ENCODE measurements around the gene DRD4.
A peak's percentile ranks its signal among the peaks of the same experiment; 100 is the strongest.

Gene DRD4

DNA sequence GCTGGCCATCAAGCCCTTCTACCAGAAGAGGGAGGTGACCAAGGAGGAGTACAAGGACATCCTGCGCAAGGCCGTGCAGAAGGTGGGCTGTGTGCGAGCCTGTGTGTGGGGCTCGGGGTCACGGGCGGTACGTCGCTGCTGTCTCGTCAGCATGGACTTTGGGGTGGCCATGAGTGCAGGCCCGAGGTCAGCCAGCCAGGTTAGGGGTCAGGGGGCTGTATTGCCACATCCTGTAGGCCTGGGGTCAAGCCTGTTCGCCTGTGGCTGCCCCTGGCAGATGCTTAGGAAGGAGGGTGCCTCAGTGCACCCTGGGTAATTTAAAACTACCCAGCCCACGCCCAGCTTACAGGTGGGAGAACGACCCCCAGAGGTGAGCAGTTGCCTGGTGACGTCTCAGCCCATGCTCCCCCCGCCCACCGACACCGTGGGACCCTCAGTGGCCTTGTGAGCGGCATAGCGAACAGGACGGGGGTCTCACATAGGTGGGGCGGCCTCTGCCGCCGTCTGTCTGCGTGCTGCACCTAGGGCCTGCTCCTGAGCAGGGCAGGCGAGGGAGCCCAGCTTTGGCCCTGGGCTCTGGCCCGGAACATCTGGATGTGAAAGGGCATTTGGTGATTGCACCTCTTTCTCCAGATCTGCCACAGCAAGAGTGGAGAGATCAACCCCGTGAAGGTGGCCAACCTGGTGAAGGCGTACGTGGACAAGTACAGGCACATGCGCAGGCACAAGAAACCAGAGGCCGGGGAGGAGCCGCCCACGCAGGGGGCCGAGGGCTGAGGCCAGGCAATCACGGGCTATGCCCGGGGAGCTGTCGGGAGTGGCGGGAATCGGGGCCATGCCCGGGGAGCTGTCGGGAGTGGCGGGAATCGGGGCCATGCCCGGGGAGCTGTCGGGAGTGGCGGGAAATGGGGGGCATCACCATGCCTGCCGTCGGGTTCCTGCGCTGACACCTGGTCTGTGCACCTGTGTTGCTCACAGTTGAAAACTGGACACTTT, 25.8 kb upstream of the DRD4 start:
- no peak for DNase-seq

DNA sequence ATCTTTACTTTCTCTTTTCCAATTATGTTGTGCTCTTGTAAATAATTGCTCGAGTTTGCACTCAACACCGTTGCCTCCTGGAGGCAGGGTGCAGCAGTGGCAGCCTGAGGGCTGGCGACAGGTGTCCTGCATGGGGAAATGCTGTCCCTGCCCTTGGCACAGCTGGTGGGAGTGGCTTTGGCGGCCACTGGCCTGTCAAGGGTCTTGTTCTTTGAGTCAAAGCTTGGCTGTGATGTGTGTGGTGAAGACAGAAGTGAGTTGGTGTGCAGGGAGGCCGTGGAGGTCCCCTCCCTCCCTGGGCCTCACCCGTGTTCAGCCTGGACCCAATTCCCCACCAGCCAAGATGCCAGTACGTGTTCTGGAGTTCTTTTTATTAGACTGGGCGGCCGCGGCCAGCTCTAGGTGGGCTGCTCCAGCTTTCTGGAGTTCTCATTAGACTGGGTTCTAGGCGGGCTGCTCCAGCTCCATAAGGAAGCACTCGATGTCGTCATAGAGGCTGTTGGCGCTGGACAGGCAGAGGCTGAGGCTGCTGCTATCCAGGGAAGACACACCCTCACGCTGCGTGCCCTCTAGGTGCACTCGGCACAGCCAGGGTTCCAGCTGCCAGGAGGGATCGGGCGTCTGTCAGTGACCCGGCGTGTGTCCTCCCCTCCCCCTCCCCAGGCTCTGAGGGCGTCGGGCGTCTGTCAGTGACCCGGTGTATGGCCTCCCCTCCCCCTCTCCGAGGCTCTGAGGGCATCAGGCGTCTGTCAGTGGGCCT, 24.7 kb upstream of the DRD4 start:
- DNase-seq, result no peak

DNA sequence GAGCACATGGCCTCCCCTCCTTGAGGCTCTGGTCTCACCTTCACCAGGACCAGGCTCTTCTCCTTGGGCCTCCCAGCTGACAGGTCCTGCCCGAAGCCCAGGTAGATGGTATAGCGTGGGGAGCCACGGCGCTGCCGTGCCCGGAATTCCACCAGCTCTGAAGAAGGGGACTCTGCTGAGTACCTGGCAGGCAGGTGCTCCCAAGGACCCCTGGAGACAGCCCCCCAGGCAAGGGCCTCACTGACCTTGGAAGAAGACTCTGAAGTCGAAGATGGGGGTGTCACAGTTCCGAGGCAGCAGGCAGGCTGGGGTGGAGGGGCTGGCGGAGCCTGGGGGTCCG, 24.1 kb upstream of the DRD4 start:
- DNase-seq, result no peak

DNA sequence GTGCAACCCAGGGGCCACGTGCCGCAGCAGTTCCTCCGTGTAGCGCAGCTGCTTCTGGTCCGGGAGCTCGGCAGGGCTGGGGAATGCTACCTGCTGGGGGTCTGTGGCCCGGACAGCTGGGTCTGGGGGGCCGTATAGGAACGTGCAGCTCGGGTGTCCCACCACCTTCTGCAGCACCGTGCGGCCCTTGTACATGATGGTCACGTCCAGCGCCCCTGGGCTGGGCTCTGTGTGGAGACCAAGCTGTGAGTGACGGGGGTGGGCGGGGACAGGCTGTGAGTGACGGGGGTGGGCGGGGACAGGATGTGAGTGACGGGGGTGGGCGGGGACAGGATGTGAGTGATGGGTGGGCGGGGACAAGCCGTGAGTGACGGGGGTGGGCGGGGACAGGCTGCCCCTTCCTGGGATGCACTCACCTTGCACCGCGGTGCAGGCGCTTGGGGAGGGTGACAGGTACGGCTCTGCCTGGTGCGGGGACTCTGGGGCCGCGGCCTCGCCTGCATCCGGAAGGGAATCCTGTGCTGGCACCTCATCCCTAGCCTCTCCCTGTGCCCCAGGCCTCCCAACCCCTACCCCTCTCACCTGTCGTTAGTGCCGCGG, 23.6 kb upstream of the DRD4 start:
- DNase-seq, result peak; percentile 67

DNA sequence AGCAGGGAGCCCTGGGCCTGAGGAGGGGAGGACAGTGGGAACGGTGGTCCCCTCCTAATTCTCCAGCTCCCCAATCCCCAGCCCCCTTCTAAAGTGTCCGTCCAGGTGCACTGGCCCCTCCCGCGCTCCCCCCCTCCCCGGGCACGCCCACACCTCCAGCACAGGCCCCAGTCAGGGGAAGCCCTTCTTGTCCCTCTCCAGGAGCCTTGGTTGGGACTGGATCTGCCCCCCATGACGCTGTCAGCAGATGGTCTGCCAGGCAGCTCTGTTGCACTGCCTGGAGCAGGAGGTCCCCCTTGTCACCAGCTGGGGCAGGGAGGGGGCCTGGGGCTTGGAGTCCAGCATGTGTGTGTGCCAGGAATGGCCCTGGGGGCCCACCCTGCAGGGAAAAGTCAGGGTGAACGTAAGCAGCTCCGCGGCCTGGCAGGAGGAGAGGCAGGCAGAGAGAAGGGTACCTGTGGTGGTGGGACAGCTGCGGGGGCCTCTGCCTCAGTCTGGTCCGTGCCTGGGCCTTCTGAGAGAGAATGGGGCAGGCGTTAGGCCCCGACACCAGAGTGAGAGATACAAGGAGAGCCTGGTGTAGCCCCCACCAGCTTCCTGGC, 22.9 kb upstream of the DRD4 start:
- DNase-seq, result no peak

DNA sequence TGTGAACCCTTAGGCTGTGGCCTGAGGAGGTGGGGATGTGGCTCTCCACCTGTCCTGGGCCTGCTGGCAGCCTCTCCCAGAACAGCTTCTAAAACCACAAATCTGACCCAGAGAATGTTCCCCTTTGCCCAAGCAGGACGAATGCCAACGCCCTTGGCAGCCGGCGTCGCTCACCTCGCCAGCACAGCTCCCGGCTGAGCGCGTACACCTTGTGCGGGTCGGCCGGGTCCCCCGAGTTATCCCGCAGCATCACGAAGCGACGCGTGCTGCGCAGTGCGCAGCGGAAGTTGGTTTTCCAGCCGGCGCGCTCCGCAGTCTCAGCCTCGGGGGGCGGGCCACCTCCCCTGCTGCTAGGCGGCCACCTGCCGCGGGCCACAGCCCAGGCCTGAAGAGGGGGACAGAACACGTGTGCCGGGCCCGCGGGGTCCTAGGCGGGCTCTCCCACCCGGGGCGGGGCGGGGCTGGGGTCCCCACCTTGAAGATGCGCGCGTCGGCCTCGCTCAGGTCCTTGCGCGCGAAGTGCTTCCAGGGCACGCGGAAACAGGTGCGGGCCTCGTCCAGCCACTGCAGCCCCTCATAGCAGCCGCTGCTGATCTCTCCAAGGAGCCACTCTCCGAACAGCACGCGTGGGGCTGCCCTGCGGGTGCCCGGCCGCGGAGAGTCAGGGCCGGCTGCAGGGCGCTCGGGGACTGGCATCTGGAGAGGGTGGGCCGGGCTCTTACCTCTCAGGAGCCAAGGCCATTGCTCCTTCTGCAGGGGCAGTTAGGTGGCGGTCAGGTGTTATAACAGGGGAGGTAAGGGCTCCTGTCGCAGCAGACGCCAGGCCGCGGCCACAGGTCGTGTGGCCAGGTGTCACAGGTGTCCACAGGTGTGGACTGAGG, 22.2 kb upstream of the DRD4 start:
- DNase-seq, result no peak

DNA sequence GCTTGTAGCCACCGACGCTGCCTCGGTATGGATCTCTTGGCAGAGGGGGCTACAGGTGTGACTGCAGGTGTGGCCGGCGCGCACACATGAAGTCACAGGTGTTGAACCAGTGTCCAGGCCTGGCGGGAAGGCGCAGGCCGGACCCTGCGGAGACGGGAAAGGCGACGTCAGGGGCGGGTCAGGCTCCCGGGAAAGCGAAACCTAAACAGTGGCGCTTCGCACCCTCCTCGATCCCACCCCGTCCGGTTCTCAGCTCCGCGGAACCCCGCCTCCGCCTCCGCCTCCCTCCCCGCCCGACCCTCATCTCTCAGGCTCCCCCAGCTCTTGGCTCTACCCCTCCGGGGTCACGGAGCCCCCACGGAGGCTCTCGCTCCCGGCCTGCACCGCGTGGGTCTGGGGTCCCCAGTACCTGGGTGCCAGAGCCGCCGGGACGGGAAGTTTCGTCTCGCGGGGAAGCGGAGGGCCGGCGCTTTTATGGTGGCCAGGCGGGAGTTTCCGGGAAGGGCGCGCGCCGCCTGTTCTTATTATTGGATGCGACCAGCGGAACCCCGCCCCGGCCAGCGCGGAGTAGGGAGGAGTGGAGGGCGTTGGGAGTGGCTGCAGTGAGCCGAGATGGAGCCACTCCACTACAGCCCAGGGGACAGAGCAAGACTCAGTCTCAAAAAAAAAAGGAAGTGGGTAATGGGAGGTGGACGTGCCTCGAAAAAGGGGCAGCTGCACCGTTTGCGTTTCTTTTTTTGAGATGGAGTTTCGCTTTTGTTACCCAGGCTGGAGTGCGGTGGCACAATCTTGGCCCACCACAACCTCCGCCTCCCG, 21.4 kb upstream of the DRD4 start, which contains the start of gene IRF7:
Gene IRF7 (minus strand): TSS at position 447 of the 816 bp plus-strand sequence. CDS start 586 bp downstream, outside the sequence.
- peak; percentile 87 for DNase-seq

DNA sequence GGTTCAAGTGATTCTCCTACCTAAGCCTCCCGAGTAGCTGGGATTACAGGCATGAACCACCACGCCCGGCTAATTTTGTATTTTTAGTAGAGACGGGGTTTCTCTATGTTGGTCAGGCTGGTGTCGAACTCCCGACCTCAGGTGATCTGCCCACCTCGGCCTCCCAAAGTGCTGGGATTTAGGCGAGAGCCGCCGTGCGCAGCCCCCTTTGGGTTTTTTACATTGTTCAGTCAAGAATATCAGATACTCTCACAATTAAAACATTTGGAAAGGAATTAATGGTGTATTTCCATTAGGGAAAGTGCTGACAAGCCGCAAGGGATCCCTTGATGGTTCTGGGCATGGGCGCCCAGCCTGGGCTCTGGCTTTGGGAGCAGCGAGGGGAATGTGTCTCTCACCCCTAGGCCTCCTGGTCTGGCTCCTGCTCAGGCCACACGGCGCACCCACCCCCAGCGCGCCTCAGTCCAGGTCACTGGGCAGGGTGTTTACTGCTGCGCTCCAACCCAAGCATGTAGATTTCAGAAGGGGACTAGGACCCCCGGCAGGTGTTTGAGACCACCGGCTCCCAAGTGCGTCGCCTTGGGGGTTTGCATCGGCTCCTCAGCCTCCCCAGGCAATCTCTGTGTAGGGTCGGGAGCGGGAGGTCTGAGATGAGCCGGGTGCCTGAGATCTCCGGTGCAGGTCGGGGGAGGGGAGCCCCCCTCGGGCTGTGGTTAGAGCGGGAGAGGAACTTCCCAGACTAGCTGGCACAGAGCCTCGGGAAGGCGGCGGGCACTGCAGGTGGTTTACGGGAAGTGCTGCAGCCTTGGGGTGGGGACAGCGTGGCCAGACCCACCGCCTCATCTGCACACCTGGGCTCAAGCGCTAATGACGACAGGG, 20.5 kb upstream of the DRD4 start:
- DNase-seq, result no peak

DNA sequence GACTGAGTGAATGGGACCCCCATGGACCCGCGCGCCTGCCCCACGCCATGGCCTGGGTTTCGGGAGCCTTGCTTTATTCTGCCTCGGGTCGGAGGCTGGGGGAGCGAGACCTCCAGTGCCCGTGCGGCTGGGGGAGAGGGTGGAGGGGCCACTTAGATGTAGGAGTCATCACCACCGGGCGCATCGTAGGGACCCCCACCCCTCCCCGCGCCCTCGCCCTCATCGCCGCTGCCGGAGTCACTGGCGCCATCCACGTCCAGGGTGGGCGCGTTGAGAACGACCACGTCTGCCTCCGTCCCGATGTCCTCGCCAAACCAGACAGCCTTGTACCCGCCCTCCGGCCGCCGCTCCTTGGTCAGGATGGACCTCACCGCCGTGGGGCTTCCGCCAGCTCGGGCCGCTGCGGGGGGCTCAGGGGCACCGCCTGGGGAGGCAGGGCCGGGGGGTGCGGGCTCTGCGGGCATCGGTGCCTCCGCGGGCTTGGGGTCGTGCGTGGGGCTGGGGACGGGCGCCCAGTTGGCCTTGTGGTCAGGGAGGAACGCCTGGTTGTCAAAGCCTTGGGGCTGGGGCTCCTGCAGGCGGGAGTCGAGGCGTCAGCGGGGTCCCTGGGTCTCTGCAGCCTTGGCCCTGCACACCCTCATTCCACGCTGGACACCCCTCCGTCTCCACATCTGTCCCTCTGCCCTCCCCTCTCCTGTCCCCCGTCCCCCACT, 19.7 kb upstream of the DRD4 start:
- no peak for DNase-seq

DNA sequence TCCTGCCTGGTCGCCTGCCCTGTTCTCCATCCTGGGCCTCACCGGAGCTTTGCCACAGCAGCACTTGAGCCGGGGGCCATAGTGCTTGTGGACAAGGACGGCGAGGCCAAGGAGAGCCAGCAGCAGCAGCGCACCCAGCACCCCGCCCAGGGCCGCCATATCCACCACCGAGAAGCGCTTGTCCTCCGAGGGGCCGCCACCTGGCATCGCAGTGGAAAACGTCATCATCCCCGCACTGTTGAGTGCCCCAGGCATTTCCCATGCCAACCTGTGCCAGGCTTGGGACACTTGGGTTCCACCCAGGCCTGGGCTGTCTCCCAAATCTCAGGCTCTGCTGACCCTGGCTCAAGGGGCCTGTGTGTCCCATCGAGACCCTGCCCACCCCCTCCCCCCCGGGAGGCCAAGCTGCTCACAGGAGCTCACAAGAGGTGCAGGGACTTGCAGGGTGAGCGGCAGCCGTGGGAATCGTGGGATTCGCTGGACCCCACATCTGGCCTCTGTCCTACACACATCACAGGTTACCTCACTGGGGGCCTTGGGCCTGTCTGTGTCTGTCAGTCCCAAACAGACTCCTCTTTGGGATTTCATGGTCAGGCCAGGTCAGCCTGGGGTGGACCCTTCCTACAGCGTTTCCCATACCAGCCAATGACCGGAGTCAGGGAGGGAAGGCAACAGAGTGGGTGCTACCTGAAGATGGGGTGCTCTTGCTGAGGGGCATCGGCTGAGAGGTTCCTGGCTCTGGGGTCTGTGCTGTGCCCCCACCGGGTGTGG, 19.0 kb upstream of the DRD4 start:
- DNase-seq, result no peak

DNA sequence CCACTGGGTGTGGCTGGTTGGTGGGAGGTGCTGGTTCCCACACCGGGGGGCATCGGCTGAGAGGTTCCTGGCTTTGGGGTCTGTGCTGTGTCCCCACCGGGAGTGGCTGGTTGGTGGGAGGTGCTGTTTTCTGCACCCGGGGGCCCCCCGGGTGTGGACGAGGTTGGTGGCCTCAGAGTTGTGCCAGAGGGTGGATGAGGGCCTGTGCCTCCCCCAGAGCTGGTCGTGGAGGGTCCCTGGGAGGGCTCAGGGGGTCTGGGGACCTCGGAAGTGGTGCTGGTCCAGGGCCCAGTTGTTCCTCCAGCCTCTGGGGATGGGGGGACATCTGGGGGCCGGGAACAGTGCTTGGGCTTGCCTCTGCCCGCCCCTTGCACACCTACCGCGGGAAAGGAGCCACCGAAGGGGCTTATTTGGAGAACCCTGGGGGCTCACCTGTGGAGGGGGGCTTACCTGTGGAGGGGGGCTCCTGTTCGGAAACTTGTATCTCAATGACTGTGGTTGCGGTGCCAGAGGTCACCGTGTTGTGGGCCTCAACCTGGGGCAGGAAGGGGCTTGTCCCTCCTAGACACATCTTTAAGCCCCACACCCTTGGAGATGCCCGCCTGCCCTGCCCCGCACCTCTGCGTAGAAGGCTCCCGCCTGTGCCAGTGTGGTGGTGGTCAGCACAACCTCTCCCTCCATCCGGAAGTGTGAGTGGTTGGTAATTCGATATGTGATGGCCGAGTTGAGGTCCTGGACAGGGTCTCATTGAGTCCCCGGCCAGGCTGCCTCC, 18.0 kb upstream of the DRD4 start:
- no peak for DNase-seq

DNA sequence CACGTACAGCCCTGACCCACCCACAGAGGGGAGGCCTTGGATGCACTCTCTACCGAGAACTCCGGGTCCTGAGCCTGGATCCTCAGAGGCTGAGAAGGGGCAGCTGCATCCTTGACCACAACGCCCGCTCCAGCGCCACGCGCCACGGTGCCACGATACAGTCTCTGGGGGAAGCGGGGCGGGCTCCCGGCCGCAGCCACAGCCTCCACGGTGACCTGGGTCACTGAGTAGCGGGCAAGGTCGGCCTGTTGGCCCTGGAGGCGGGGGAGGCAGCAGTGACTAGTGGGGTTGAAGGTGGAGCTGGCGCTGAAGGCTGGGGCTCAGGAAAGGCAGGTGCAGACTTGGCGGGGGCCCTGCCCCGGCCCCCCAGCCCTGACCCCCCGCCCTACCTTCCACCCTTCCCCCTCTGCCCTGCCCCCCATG, 17.4 kb upstream of the DRD4 start:
- DNase-seq, result no peak

DNA sequence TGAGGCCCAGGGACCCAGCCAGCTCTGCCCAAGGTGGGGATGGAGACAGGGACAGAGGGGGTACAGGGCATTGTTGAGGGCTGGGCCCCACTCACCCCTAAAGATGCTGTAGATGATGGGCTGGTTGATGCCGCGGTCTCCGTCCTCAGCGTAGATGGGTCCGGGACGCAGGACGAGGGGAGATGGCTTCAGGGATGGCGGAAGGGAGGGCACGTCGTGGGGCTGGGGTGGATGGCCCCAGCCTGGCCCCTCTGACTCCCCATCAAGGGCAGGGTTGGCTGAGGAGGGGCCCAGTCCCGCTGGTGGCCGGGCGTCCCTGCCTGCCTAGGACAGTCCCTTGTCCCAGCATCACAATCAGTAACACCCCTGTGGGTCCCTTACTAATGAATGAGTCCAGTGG, 16.9 kb upstream of the DRD4 start:
- DNase-seq, result no peak

DNA sequence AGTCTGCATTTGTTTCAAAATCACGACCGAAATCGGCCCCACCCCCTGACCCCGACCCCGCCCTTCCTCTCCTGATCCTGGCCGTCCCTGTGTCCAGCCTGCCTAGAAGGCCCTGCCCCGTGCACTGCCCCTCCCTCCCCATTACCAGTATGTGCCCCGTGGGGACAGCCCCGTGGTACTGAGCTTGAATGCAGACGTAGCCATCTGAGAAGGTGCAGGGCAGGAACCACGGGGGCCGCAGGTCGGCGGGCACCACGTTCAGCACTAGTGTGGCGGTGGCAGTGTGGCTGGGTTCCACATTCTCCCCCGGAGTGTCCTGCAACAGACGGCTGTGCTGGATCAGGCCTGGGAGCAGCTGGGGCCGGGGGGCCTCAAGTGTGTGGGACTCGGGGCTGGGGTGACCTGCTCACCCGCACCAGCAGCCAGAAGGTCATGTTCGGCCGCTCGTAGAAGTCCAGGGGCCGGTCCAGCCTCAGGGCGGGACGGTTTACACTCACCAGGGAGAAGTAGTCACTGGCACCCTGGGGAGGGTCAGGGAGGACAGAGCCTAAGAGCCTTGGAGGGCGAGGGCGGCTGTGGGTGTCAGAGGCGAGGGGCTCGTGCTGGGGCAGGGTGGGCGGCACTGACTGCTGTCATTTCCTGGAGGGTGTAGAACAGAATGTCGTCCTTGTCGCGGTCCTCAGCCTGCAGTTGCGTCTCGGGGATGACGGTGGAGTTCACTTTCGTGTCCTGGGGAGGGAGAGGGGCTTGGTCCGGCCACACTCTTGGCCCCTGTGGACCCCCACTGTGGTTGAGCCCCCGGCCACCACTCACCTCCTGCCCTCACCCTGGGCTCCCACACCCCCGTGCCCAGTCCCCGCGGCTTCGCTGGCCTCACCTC, 15.9 kb upstream of the DRD4 start:
- DNase-seq, result no peak

DNA sequence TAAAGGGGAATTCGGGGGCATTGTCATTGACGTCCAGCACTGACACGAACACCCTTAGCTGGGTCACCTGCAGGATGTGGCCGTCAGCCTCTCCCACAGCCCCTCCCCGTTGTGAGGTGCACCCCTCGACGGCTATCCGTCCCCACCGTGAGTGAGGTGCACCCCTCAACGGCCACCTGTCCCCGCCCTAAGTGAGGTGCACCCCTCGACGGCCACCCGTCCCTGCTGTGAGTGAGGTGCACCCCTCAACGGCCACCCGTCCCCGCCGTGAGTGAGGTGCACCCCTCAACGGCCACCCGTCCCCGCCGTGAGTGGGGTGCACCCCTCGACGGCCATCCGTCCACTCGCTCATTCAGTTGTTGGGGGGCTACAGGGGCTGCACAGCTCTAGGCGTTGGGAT, 15.2 kb upstream of the DRD4 start:
- DNase-seq, result no peak

DNA sequence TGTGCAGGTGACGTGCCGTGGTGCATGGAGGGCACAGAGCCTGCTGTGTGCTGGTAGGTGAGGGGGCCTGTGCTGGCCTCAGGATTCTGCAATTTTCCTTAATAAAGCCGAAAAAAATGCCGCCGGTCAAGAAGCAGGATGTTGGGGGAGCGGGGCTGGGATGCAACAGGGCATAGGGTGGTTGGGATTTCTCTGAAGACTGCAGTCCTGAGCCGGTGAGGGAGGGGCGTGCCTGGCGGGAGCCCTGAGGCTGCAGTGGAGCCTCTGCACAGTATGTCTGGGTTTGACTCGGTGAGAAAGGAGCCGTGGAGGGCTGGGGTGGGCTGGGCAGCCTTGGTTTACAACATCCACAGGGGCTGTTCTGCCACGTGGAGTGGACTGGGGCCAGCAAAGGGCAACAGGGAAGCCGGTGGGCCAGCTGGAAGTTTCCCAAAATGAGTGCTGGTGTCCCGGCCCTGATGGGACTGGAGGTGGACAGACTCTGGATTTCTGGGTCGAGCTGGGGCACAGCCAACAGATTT, 13.7 kb upstream of the DRD4 start:
- no peak for DNase-seq
